Upper lobe of left lung (tissue), 4 donors: ENCODE data around the gene ARAP2.

ENCODE experiments used
- CTCF ChIP-seq, 6 experiments: fragments of 450-650 bp in 4 of 6; fragments of 200-600 bp in 2 of 6; sonication (generic) in 2 of 6; IDR thresholded peaks; one replicate each; pipeline ENCODE4 v1.5.1; 2016 to 2019; ENCODE audit warnings: antibody characterized with exemption in 6 of 6
- EP300 ChIP-seq, 4 donors: sonication (generic); formaldehyde crosslinking; IDR thresholded peaks; one replicate each; pipeline ENCODE4 v1.5.1; 2017; ENCODE audit warnings: antibody characterized with exemption in 4 of 4, control low read depth in 2 of 4

GRCh38 chr4:36128689-36129088 is 115.6 kb downstream of the ARAP2 start:
- TF ChIP-seq CTCF (IDR thresholded peaks at IDR 0.05) (no peak), EP300 (IDR thresholded peaks at IDR 0.05) (no peak)
